Measurements from ENCODE around the gene PITRM1.

The PITRM1 gene

DNA sequence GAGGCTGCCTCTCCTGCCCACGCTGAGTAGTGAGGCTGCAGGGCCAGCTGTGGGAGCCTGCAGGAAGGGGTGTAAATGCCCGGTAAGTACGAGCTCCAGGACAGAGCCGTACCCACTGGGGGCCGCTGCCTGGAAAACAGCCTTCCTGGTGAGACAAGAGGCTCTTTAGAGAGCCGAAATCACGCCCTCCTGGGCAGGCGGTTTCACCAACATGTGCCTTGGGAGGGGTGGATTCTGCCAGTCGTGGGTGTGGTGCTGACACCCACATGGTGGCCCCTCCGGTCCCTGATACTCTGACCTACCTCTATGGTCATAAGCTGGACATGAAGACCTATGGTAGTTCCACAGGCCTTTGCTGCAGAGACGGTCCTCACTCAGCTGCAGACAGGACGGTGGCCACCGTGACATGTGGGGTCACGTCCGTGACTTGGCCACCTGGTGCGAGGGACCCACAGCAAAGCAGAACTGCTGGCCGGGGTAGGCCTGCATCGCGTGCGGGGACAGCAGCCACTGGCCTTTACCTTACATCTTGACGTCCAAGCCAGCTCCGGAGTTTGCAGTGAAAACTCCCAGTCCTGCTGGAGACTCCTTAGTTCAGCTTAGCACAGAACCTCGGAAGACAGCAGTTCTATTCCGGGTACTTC is 46.9 kb downstream of the PITRM1 start:
- Histone ChIP-seq H3K4me3 (replicated peaks; ENCODE audit: insufficient read depth, low read length) (no peak overlapping the region), H3K27ac (replicated peaks) (no peak overlapping the region), H3K27me3 (ENCODE audit: insufficient read depth, poor library complexity, severe bottlenecking) (no peaks in the 10 kb centered on the region)
- no peak for DNase-seq (ENCODE audit: low read depth in 1 of 2, low spot score in 1 of 2)
- TF ChIP-seq GABPA (IDR thresholded peaks at IDR 0.05; ENCODE audit: low read depth) (no peak), REST (IDR thresholded peaks at IDR 0.05; ENCODE audit: insufficient replicate concordance, low read depth) (no peak), POLR2AphosphoS5 (IDR thresholded peaks at IDR 0.05; ENCODE audit: low read depth) (no peak)

DNA sequence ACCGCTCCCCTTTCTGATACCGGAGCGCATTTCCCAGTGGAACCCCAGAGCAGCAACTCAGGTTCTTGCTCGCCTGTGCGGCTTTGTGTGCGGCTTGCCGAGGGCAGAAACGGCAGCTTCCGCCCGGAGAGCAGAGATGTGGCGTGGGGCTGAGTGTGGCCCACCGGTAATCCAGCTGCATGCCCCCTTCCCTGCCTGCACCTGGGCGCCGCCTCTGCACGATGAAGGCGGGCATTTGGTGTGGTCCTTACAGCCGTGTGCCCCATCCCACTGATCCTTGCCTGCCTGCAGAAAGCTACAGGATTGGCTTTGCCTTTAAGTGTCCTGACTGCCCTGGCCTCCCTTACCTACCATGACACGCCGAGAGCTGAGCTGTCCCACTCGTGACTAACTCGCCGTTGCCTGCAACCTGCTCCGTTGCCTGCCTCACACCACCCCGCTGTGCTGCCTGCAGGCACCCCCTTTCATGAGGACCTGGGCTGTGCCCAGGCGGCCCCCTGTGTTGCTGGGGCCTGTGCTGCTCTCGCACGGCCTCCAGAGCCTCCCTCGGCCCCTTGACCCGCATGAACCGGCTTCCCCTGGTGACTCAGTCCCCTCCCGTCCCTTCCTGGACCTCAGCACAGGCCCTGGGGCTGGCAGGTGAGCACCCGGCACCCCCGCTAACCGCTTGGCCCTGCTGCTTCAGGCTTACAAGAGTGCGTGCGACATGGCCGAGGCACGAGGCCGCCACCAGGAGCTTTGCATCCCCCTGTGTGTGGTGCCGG is 48.0 kb downstream of the PITRM1 start:
- Histone ChIP-seq H3K27me3 (ENCODE audit: insufficient read depth, poor library complexity, severe bottlenecking) (no peaks in the 10 kb centered on the region), H3K4me3 (replicated peaks; ENCODE audit: insufficient read depth, low read length) (no peak overlapping the region), H3K27ac (replicated peaks) (no peak overlapping the region)
- no peak for DNase-seq (ENCODE audit: low read depth in 1 of 2, low spot score in 1 of 2)
- TF ChIP-seq SPI1 (IDR thresholded peaks at IDR 0.05; ENCODE audit: borderline replicate concordance, low read depth) (no peak), REST (IDR thresholded peaks at IDR 0.05; ENCODE audit: insufficient replicate concordance, low read depth) (no peak), POLR2AphosphoS5 (IDR thresholded peaks at IDR 0.05; ENCODE audit: low read depth) (no peak), GABPA (IDR thresholded peaks at IDR 0.05; ENCODE audit: low read depth) (no peak)
- TF ChIP-seq, protein P1, sequence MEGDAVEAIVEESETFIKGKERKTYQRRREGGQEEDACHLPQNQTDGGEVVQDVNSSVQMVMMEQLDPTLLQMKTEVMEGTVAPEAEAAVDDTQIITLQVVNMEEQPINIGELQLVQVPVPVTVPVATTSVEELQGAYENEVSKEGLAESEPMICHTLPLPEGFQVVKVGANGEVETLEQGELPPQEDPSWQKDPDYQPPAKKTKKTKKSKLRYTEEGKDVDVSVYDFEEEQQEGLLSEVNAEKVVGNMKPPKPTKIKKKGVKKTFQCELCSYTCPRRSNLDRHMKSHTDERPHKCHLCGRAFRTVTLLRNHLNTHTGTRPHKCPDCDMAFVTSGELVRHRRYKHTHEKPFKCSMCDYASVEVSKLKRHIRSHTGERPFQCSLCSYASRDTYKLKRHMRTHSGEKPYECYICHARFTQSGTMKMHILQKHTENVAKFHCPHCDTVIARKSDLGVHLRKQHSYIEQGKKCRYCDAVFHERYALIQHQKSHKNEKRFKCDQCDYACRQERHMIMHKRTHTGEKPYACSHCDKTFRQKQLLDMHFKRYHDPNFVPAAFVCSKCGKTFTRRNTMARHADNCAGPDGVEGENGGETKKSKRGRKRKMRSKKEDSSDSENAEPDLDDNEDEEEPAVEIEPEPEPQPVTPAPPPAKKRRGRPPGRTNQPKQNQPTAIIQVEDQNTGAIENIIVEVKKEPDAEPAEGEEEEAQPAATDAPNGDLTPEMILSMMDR (IDR thresholded peaks at IDR 0.05; ENCODE audit: insufficient read depth, low read length): no peak

DNA sequence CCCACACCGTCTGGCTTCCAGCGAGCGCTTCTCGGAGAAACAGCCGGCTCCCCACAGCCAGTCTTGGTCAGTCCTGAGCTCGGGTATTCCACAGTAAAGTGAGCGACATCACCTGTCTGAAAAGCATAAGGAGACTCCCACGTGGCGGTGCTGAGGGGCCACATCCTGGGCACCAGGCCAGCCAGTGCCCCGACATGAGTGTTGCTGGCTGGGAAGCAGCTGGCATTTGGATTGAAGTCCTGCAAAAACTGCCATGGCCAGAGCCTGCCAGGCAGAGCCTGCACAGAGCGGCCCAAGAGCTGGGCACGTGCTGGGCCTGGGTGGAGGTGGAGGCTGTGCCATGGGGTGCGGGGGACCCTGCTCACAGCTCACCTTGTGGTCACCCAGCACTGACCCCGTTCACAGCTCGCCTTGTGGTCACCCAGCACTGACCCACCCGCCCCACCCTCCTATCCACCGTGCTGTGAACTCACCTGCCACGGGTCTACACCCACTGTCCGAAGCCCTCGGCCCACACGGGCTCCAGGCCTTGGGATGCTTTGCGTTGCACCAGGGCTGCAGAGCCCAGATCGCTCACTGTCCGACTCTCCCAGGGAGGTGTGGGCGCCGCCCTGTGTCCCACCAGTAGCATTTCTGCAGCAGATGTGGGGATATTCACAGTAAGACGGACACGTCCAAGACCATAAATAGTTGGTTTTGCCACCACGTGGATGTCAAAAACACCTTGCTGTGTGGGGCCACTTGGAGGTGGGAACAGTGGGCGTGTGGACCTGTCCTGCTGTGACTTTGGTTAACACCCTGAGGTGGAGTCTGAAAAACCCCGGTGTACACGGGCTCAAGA is 48.8 kb downstream of the PITRM1 start:
- no peaks in the 10 kb centered on the region for H3K27me3 ChIP-seq (ENCODE audit: insufficient read depth, poor library complexity, severe bottlenecking)
- DNase-seq (ENCODE audit: low read depth in 1 of 2, low spot score in 1 of 2): no peak
- no peak overlapping the region for H3K27ac ChIP-seq (replicated peaks)
- no peak overlapping the region for H3K4me3 ChIP-seq (replicated peaks; ENCODE audit: insufficient read depth, low read length)
- no peak for TF ChIP-seq REST (IDR thresholded peaks at IDR 0.05; ENCODE audit: insufficient replicate concordance, low read depth)
- TF ChIP-seq SPI1 (IDR thresholded peaks at IDR 0.05; ENCODE audit: borderline replicate concordance, low read depth): no peak
- TF ChIP-seq, protein P1 (IDR thresholded peaks at IDR 0.05; ENCODE audit: insufficient read depth, low read length): no peak
- TF ChIP-seq GABPA (IDR thresholded peaks at IDR 0.05; ENCODE audit: low read depth): no peak
- no peak for TF ChIP-seq POLR2AphosphoS5 (IDR thresholded peaks at IDR 0.05; ENCODE audit: low read depth)
